OCI-LY3 (cell line): ENCODE results near the gene CCDC90B.
A peak's percentile ranks its signal among the peaks of the same experiment; 100 is the strongest.

Experiments
- H2AFZ ChIP-seq: fragments of 200-600, 300-600 bp; shearing (Covaris generic); 2 replicates; pipeline ENCODE4 v1.6.0; 2014; ENCODE audit warnings: antibody characterized with exemption, low read depth, low read length
- H3K27ac ChIP-seq: fragments of 200-600, 300-600 bp; sonication (generic); 2 replicates; pipeline ENCODE4 v1.5.1; 2014; ENCODE audit warnings: mild to moderate bottlenecking, low read length, moderate library complexity, mixed read lengths
- H3K27me3 ChIP-seq: fragments of 200-600, 300-600 bp; sonication (generic); 2 replicates; pipeline ENCODE4 v1.6.1; 2014; ENCODE audit warnings: low read depth, low read length, mixed read lengths
- H3K36me3 ChIP-seq: fragments of 200-600, 300-600 bp; sonication (generic); replicated peaks from 2 replicates; pipeline ENCODE3; 2014; ENCODE audit warnings: low read depth, low read length, mixed read lengths
- H3K4me1 ChIP-seq: fragments of 300-600, 200-600 bp; sonication (generic); 2 replicates; pipeline ENCODE4 v1.6.1; 2014; ENCODE audit warnings: low read length, mixed read lengths
- H3K4me2 ChIP-seq: fragments of 200-600, 300-600 bp; sonication (generic); 2 replicates; pipeline ENCODE4 v1.6.1; 2014; ENCODE audit warnings: low read length, mixed read lengths
- H3K4me3 ChIP-seq: fragments of 300-600, 200-600 bp; sonication (generic); 2 replicates; pipeline ENCODE4 v1.5.1; 2014; ENCODE audit warnings: antibody characterized with exemption, mild to moderate bottlenecking, low read length, moderate library complexity
- H3K79me2 ChIP-seq: fragments of 300-600, 200-600 bp; shearing (Covaris generic); 2 replicates; pipeline ENCODE4 v1.6.1; 2014; ENCODE audit warnings: mild to moderate bottlenecking, low read length, mixed read lengths
- H3K9ac ChIP-seq: fragments of 300-600, 200-600 bp; shearing (Covaris generic); 2 replicates; pipeline ENCODE4 v1.6.0; 2014; ENCODE audit warnings: mild to moderate bottlenecking, low read length, moderate library complexity
- H3K9me3 ChIP-seq: fragments of 200-600, 300-600 bp; shearing (Covaris generic); 2 replicates; pipeline ENCODE4 v1.6.1; 2014; ENCODE audit warnings: low read length, mixed read lengths; ENCODE audit not compliant: insufficient read depth
- H4K20me1 ChIP-seq: fragments of 200-600, 300-600 bp; sonication (generic); 2 replicates; pipeline ENCODE4 v1.6.1; 2016; ENCODE audit warnings: low read length, mixed read lengths; ENCODE audit not compliant: insufficient read depth
- EZH2phosphoT487 ChIP-seq: fragments of 200-600 bp; shearing (Covaris generic); IDR thresholded peaks from 2 replicates; pipeline ENCODE4 v1.6.1; 2018; ENCODE audit warnings: antibody characterized with exemption, mixed run types, low read depth
- TF ChIP-seq, protein P1 (sequence below): fragments of 200-600, 300-600 bp; sonication (generic); IDR thresholded peaks from 2 replicates; pipeline ENCODE4 v1.5.1; 2014; ENCODE audit warnings: antibody characterized with exemption, low read length, low read depth

CCDC90B gene

DNA sequence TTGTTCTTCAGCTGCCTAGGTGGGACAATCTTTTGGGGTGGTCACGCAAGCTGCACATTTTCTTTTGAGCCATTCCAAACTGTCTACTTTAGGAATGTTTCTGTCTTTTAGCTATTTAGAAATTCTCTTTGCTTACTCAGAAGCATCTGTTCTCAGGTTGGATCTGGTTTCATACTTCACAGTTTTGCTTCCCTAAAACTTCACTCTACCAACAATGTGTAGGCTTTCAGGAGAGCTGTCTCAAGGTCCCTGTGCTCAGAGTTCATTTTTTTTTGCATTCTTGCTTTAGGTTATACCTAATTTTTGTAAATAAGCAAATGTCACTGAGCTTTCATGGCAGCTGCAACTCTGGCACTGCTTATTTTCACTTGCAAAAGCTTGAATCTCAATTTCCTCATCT lies 36.7 kb downstream of the CCDC90B start:
- no peaks in the 10 kb centered on the region for H4K20me1 ChIP-seq
- TF ChIP-seq, protein P1, sequence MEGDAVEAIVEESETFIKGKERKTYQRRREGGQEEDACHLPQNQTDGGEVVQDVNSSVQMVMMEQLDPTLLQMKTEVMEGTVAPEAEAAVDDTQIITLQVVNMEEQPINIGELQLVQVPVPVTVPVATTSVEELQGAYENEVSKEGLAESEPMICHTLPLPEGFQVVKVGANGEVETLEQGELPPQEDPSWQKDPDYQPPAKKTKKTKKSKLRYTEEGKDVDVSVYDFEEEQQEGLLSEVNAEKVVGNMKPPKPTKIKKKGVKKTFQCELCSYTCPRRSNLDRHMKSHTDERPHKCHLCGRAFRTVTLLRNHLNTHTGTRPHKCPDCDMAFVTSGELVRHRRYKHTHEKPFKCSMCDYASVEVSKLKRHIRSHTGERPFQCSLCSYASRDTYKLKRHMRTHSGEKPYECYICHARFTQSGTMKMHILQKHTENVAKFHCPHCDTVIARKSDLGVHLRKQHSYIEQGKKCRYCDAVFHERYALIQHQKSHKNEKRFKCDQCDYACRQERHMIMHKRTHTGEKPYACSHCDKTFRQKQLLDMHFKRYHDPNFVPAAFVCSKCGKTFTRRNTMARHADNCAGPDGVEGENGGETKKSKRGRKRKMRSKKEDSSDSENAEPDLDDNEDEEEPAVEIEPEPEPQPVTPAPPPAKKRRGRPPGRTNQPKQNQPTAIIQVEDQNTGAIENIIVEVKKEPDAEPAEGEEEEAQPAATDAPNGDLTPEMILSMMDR: no peak
- no peaks in the 10 kb centered on the region for H3K9me3 ChIP-seq
- 0 out of 2 replicates have a peak overlapping the region, but pooled peaks have one; percentile 3 for H3K9ac ChIP-seq
- peaks cover 4% of the 10 kb centered on the region for H3K36me3 ChIP-seq
- H3K4me1 ChIP-seq: peaks cover 11% of the 10 kb centered on the region
- H3K27ac ChIP-seq: no peak overlapping the region
- no peak overlapping the region for H2AFZ ChIP-seq
- peak overlapping the region; percentile 60 for H3K4me2 ChIP-seq
- H3K79me2 ChIP-seq: no peaks in the 10 kb centered on the region
- no peaks in the 10 kb centered on the region for H3K27me3 ChIP-seq
- peak overlapping the region; percentile 40 for H3K4me3 ChIP-seq

DNA sequence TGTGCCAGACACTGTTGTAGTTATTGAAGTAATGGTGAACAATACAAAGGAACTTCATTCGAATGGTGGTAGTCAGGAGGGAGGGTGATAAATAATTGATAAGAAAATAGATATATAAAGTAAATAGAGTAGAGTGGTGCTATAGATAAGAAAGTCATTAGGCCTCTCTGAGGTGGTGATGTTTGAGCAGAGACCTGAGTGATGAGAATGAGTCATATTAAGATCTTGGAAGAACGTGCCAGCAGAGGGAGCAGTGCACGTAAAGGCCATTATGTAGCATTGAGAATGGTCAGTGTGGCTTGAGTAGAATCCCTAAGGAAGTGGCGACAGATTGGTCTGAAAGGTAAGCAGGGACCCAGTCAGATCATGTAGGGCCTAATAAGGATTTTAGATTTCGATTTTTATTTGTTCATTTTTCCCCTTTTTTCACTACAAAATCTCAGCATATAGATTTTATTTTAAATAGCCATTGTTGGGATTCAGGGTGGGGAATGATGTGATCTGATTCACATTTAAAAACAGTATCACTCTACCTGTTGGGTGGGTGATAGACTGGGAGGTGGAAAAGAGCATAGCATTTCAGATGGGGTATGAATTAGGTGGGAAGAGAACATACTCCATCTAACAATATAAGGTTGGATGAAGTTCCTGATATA lies 44.7 kb downstream of the CCDC90B start:
- no peak overlapping the region for H2AFZ ChIP-seq
- H3K79me2 ChIP-seq: no peaks in the 10 kb centered on the region
- no peak overlapping the region for H3K4me3 ChIP-seq
- no peak overlapping the region for H3K9ac ChIP-seq
- no peaks in the 10 kb centered on the region for H4K20me1 ChIP-seq
- no peaks in the 10 kb centered on the region for H3K36me3 ChIP-seq
- H3K4me2 ChIP-seq: no peak overlapping the region
- H3K9me3 ChIP-seq: no peaks in the 10 kb centered on the region
- H3K27me3 ChIP-seq: no peaks in the 10 kb centered on the region
- no peaks in the 10 kb centered on the region for H3K4me1 ChIP-seq
- TF ChIP-seq, protein P1: peak; percentile 56
- TF ChIP-seq EZH2phosphoT487: no peak
- no peak overlapping the region for H3K27ac ChIP-seq

DNA sequence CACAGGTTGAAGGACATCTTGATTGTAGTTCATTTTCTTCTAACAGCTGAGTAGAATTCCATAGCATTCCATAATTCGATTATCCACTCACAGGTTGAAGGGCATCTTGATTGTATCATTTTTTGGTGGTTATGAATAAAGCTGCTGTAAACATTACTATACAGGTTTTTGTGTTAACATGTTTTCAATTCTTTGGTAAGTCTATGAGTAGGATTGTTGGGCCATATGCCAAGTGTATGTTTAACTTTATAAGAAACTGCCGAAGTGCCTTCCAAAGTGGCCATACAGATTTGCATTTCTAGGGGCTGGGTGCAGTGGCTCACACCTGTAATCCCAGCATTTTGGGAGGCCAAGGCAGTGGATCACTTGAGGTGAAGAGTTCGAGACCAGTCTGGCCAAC lies 48.1 kb downstream of the CCDC90B start:
- H3K9me3 ChIP-seq: no peaks in the 10 kb centered on the region
- no peak overlapping the region for H3K4me2 ChIP-seq

DNA sequence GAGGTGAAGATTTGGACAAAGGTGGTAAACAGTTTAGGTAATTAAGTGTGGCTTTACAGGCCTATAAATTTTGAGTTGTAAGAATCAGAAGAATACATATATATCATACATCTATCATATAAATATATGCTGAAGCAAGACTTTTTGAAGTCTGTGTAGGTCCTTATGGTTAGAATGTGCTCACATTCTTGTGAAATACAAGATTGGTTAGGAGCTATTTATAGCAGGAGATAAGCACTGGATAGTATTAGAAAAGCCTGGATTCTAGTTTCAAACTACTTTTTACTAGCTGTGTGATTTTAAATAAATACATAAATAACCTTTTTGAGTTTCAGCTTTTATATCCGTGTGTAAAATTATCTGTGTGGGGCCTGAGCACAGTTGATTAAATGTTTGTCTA lies 50.3 kb downstream of the CCDC90B start:
- no peak overlapping the region for H3K9ac ChIP-seq
- H3K27ac ChIP-seq: no peak overlapping the region
- no peaks in the 10 kb centered on the region for H3K79me2 ChIP-seq
- no peaks in the 10 kb centered on the region for H3K4me1 ChIP-seq
- H3K4me3 ChIP-seq: no peak overlapping the region
- H3K9me3 ChIP-seq: no peaks in the 10 kb centered on the region
- no peaks in the 10 kb centered on the region for H3K27me3 ChIP-seq
- no peaks in the 10 kb centered on the region for H4K20me1 ChIP-seq
- no peaks in the 10 kb centered on the region for H3K36me3 ChIP-seq
- H2AFZ ChIP-seq: no peak overlapping the region
- H3K4me2 ChIP-seq: no peak overlapping the region
- no peak for TF ChIP-seq EZH2phosphoT487
- TF ChIP-seq, protein P1: no peak

More for the DNA sequence above, 48.1 kb downstream of the CCDC90B start:
- Histone ChIP-seq H3K79me2 (no peaks in the 10 kb centered on the region), H4K20me1 (no peaks in the 10 kb centered on the region), H3K4me1 (no peaks in the 10 kb centered on the region), H3K27ac (no peak overlapping the region), H3K36me3 (no peaks in the 10 kb centered on the region), H3K27me3 (no peaks in the 10 kb centered on the region), H3K9ac (no peak overlapping the region), H3K4me3 (no peak overlapping the region), H2AFZ (no peak overlapping the region)
- TF ChIP-seq, protein P1: no peak
- no peak for TF ChIP-seq EZH2phosphoT487
